GM18520 (cell line): ENCODE results near the gene SNRPE.

Experiments used
- ATAC-seq: cut with Tn5 transposase; IDR thresholded peaks from one replicate; pipeline ENCODE4 v1.9.1; 2021; ENCODE audit not compliant: unreplicated experiment

The SNRPE gene

GRCh38 chr1:203878422-203878821 lies 17.0 kb downstream of the SNRPE start:
- ATAC-seq = no peak

GRCh38 chr1:203880606-203881005 lies 19.2 kb downstream of the SNRPE start:
- ATAC-seq = no peak

GRCh38 chr1:203888807-203889251 lies 27.4 kb downstream of the SNRPE start:
- no peak for ATAC-seq

- no peak for ATAC-seq
Observed at GRCh38 chr1:203891950-203892349, 30.6 kb downstream of the SNRPE start.

- ATAC-seq = no peak
Observed at GRCh38 chr1:203898458-203899352, 37.3 kb downstream of the SNRPE start.

- no peak for ATAC-seq
Observed at GRCh38 chr1:203899353-203899716, 37.9 kb downstream of the SNRPE start.

GRCh38 chr1:203899869-203900714 lies 38.7 kb downstream of the SNRPE start:
- ATAC-seq = no peak

GRCh38 chr1:203901581-203901980 lies 40.2 kb downstream of the SNRPE start:
- no peak for ATAC-seq

- ATAC-seq = no peak
Observed at GRCh38 chr1:203905275-203905674, 43.9 kb downstream of the SNRPE start.

- ATAC-seq = no peak
Observed at GRCh38 chr1:203906932-203907331, 45.5 kb downstream of the SNRPE start.

- ATAC-seq = no peak
Observed at GRCh38 chr1:203907901-203908300, 46.5 kb downstream of the SNRPE start.

GRCh38 chr1:203911806-203912205 lies 50.4 kb downstream of the SNRPE start:
- no peak for ATAC-seq

GRCh38 chr1:203913073-203913521 lies 51.7 kb downstream of the SNRPE start:
- ATAC-seq = no peak

GRCh38 chr1:203914292-203914691 lies 52.9 kb downstream of the SNRPE start:
- no peak for ATAC-seq

GRCh38 chr1:203915811-203916210 lies 54.4 kb downstream of the SNRPE start:
- ATAC-seq = no peak

GRCh38 chr1:203916756-203917155 lies 55.4 kb downstream of the SNRPE start:
- ATAC-seq = no peak
